DMS79 treated with DMSO at 0.1 percent for 48 hours (cell line): ENCODE data around the gene B4GALT6.

Source experiments
- DNase-seq: peaks from one replicate; lab custom pipeline; 2025; lab: John Stamatoyannopoulos, UW

The B4GALT6 gene

DNA sequence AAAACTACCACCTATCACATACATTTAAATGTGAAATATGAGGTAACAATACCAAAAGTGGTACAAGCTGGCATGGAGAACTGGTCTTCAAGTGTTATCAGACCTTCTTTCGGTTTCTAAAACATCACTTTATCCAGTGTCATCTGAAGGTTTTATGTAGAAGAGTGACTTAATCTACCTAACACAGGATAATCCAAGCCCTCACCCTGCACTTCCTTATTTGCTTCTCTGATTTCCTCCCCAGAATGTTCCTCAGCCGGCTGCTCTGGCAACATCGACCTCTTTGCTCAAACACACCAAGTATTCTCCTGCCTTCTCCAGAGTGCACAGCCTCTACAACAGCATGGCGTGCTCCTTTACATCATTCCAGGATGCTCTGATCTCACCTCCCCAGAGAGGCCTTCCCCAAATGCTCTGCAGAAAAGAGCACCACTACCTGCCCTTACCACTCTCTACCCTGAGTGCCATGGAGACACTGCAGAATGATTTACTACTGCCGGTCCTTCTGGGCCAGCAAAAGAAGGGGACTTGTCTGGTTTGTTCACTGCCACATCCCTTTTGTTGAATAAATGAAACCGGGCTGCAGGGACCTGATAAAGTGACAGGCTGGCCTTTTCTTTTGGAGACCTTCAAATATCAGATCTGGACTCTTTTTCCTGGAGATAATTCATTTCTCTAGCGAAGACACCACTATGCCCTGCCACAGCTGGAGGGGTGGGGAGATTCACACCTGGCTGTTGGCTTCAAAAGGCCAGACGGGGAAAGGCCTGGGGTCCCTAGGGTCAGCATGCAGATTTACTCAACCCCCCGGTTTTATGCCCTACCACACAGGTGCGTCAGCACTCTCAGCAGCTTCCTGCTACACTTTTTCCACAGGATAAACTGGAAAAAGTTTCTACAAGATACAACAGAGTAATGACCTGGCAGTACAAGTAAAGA, 50.7 kb downstream of the B4GALT6 start:
- no peak for DNase-seq

DNA sequence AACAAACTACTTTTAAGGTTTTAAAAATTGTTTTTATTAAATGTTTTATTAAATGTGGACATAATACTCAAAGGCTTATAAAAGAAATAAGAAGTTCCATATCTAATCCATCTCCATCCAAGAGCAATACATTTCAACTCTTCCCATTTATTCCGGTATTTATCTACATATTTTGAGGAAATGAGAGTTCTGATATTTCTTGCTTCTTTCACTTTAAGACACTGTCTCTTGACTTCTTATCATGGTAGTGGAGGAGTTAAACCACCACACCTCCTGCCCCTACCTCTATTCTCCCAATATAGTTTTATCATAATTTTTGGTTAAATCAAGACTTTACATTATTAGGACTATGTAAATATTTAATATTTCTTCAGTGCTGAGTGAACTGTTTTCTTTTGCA, 52.0 kb downstream of the B4GALT6 start:
- DNase-seq, result no peak

DNA sequence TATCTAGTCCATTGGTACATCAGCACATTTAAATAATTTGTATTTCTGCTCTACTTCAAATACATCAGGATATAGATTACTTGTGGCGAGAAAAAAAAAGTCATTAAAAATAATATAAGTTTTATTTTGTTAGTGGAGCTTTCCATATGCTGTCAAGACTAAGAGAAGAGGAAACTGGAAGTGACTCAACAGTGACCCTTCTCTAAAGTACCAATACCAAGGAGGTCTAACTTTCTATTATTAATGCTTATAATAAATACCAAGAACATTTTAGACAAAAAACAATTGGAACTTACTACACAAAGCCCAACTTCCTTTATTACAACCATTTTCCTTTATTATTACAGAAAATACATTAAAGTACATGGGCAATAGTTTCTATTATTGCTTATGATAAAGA, 52.9 kb downstream of the B4GALT6 start:
- DNase-seq, result no peak

DNA sequence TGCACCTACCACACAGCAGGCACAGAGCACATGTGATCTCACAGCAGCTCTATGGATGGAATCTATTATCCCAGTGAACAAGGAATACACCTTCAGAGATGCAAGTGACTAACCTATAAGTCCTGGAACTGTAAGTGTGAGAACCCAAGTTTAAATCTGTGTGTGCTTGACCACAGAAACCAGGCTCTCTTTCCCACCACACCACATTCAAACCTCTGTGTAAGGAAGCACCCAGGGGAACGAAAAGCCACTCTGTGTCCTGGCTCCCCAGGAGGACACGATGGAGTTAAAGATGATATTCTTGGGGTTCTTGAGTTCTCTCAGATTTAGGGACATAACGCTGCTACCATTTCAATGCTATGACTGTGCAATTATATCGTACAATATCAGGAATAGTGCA, 53.8 kb downstream of the B4GALT6 start:
- DNase-seq, result no peak

DNA sequence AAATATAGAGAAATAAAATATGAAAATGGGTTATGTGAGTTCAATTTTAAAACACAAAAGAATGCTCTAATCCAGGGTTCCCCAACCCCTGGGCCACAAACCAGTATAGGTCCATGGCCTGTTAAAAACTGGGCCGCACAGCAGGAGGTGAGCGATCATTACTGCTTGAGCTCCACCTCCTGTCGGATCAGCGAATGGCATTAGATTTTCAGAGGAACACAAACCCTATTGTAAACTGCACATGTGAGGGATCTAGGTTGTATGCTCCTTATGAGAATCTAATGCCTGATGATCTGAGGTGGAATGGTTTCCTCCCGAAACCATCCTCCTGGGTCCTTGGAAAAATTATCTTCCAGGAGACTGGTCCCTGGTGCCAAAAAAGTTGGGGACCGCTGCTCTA, 58.0 kb downstream of the B4GALT6 start:
- DNase-seq, result no peak

DNA sequence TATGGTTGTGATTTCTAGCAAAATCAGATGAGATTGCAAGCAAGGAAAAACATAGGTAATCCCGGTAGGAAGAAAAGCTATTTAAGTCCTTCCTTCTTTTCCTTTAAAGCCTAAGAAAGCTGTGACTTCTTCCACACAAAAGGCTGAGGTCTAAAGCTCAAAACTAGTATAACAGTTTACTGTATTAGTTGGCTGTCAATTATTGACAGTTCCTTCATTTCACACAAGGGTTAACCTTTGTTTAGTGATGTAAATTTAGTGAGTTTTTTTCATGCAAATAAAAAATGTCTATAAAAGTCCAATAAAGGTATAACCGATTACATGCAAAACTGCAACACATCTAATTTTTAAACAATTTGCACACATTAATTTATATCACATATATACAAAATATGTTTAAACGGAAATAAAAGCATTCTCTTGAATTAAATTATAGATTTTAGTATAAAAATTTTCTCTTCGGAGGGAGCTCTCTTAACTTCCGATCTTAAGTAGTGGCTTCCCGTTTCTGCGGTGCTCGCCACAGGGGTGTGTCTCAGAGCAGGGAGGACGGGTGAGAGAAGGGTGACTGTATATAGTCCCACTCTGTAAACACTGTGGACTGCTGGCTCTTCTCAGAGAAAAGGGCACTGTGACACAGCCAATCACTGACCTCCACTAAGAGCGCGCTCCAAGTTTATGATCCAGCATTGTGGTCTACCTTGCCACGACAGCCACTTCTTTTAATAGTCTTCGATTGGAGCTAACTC, 59.3 kb downstream of the B4GALT6 start:
- DNase-seq, result no peak

DNA sequence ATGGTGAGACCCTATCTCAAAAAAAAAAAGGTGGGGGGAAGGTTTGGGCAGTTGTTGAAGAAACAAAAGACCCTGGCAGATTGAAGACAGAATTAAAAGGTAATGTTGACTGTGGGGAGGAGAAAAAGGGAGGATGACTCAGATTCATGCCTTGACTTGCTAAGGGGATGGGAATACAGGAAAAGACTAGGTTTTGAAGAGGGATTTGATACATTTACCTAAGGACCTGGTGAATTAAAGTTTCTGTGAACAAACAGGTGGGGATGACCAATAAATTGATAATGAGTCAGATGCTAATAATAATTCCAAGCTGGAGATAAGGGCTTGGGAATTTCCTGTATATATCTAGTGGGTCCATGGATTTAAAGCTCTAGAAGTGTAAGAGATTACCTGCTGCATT, 65.1 kb downstream of the B4GALT6 start:
- no peak for DNase-seq

DNA sequence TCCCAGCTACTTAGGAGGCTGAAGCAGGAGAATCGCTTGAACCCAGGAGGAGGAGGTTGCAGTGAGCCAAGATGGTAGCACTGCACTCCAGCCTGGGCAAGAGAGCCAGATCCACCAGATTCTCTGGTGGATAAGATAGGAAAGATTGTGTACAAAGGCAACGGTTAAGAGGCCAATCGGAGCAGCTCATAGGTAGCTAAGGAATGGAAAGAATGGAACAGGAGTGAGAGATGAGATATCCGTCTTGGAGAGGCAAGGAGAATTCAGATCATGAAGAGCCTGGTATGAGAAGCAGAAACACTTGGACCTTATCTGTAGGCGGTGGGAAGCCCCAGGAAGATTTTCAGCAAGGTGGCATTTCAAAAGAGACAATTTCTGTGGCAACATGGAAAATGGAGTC, 65.6 kb downstream of the B4GALT6 start:
- DNase-seq, result no peak

DNA sequence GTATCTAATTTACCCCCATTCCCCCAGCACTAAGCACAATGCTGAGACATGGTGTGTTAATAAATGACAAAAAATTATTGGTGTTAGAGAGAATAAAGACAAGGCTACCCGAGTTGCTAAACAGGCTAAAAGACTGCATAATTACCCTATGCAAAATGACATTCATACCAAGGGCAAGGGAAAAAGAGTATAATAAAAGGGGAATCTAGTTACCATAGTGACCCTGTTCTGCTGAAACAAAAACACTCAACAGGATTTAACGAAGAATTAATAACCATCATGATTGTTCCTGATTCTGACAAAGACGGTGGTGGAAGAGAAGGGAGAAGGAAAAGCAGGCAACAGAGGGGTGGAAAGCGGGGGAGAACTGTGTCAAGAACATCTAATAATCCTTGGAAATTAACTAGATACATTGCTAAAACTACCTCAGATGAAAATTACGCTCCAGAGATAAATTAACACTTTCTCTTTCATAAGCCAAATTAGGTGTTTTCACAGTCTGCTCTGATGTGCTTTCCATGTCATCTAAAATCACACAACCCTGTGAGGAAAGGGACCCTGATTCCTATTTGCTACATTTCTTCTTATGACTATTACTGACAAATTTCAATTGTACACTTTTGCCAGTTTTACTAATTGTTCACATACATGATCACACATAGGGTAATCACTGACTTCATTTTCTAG, 67.2 kb downstream of the B4GALT6 start:
- DNase-seq, result no peak

DNA sequence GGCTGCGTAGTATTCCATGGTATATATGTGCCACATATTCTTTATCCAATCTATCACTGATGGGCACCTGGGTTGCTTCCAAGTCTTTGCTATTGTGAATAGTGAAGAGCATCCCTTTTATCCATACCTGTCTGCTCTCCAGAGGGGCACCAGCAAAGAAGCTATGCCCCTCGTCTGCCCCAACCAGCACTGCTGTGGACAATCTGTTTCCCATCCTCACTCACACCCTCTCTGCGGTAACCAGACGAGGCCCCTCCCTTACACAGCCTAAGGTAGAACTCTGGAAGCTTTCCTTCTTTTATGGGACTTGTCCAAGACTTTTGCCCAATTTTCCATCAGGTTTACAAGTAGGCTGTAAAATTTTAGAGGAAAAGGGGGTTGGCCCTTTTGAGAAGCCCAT, 67.8 kb downstream of the B4GALT6 start:
- DNase-seq, result no peak

DNA sequence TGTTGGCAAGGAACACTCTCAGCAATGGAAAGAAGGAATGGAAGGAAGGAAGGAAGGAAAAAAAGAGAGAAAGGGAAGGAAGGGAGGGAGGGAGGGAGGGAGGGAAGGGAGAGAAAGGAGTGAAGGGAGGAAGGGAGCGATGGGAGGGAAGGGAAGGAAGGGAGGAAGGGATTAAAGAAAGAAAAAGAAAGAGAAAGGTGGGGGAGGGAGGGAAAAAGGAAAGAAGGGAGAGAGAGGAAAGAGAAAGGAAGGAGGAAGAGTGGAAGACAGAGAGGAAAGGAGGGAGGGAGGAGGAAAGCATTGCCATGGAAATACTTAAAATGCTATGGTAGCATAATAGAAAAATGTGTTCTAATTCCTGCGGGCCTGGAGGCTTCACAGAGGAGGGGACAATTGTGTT, 70.3 kb downstream of the B4GALT6 start:
- DNase-seq, result no peak

DNA sequence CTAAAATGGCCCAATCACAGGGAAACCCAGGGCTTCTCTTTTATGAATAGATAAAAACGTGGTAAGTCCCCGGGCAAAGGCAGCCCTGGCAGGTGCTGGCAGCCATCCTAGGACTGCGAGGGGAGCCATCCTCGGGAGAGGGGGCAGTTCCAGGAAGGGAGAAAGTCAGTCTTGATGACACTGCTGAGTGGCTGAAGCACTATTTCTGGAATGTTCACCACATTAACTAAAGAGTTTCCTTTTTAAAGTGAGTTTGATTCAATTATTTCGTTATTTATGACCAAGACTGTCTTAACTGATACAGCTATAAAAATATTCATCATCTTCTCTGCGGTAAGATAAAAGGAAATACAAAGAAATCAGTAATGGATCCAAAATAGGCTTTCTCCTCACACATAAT, 72.3 kb downstream of the B4GALT6 start:
- DNase-seq, result no peak

DNA sequence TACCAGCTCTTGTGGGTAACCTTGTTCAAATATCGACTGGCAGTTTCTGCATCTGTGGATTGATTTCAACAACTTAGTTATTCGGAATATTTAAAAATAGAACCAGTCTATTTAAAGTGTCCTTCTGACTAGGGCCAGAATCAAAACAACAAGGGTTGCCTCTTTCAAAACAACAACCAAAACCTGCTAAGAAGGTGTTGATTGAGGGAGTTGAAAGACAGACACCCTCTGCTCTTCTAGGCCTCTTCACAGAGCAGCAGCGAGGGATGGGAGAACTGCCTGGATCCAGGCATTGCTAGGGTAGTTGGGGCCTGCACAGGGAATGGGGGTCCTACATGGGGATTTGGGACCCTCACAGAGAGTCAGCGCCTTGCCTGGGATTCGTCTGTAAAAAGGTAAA, 72.9 kb downstream of the B4GALT6 start:
- DNase-seq, result no peak

DNA sequence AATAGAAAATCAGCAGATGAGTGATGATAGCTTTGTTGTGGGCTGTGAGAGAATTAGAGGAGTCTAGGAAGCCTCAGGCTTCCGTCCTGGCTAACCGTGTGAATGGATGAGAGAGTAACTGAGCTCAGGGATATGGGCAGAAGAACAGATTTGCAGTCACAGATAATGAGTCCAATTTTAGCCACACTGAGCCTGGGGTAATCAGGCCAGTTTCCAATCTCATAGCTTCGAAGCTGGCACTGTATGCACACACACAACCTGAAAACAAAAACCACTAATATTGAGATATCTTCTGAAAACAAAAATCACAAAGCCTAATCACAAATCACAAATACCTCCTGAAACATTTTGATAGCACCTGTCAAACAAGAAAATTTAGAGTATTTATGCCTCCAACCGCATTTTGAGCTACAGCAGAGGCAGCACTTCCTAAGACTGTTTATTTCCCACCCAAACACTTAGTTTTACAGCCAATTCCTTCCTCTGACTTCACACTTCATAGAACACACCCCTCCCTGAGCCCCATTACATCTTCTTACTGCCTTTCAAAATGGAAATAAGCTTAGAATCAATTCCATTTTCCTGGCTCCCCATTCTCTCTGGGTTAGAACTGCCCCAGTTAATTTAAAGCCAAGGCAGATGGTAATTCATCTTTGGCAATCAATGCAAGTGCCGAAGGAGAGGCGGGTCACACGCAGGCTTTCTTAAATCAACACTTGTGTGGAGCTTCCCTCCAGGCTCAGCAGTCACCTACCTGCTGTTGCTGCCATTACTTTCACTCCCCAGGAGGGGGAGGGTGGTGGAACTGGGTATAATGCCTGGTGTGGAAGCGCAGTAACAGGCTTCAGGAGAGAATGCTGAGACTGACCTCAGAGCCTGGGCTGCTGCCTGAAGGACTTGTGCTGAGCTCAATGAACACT, 73.8 kb downstream of the B4GALT6 start:
- no peak for DNase-seq

DNA sequence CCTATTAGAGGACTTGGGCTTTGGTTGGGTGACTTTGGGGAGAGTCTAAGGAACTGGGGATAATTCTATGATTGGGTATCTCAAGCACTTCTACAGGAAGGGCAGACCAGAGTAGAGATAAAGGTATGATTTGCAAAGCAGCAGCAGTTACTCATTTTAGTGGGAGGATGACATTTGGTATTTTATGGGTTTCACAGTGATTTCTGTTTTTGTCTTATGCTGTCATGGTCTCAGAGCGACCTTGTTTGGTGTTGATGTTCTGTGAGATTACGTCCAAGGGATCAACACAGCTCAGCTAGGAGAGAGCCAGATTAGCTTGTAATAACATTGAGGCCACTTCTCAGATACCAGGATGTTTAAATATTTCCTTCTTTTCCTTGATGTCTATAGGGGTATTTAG, 74.5 kb downstream of the B4GALT6 start:
- no peak for DNase-seq

DNA sequence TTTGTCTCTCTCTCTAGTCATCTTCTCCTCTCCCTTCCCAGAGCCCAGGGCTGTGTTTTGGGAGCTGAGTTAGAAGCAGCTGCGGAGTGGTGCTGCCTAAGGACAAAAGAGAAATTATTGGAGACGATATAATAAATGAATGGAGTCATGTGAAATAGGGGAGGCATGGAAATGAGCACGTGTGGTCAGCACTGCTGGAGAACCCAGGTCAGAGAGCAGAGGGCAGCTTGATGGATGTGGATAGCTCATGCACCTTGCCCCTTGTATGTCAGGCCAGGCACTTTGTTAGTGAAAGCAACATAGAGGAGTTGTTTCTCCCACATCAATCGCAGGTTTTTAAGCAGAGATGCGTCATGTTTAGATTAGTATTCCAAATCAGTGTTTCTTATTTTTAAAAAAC, 77.0 kb downstream of the B4GALT6 start:
- no peak for DNase-seq

DNA sequence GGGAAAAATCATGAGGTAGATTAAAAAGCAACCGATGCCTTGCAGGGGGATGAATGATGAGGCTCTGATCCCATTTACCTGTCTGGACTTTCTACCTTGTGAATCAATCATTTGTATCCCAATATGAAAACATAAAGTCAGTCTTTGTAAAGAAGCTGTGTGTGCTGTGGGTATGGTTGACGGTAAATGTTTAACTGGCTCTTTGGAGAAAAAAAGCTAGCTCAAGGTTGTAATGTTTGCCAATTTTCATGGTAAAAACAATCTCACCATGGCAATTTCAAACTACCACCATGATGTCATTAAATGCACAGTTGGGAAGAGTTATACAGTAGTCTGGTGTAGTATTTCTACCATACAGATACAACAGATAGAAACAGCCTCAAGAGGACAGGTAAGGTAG, 78.1 kb downstream of the B4GALT6 start:
- DNase-seq, result no peak

DNA sequence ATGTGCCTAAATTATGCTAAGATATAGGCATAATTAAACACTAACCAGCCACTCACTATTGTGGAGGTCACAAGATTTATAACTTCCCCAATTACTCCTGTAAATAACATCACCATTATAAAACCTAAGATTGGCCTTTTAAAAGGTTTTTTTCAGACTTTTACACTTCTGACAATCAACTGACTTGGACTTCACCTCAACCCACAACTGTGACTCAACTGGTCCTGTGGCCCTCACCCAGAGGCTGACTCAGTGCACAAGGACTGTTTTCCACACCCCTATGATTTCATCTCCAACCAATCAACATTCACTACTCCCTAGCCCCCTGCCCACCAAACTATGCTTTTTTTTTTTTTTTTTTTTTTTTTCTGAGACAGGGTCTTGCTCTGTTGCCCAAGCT, 81.1 kb downstream of the B4GALT6 start:
- no peak for DNase-seq

DNA sequence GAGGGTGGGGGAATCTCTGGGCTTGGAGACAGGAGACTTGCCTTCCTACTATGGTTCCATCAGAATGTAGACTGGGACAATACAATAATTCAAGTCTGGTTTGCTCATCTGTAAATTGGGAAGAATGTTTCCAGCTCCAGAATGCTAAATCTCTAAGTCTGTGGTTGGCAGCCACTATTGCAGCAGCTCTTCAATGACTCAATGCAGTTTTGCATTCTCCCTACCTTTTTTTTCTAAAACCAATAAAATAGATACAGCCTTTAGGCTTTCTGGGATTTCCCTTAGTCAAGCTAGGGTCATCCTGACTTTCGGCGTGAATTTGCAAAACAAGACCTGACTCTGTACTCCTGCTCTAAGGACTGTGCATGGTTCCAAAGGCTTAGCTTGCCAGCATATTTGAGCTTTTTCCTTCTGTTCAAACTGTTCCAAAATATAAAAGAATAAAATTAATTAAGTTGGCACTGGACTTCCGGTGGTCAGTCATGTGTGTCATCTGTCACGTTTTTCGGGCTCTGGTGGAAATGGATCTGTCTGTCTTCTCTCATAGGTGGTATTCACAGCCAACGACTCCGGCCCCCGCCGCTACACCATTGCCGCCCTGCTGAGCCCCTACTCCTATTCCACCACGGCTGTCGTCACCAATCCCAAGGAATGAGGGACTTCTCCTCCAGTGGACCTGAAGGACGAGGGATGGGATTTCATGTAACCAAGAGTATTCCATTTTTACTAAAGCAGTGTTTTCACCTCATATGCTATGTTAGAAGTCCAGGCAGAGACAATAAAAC, 86.2 kb downstream of the B4GALT6 start:
- DNase-seq, result no peak

DNA sequence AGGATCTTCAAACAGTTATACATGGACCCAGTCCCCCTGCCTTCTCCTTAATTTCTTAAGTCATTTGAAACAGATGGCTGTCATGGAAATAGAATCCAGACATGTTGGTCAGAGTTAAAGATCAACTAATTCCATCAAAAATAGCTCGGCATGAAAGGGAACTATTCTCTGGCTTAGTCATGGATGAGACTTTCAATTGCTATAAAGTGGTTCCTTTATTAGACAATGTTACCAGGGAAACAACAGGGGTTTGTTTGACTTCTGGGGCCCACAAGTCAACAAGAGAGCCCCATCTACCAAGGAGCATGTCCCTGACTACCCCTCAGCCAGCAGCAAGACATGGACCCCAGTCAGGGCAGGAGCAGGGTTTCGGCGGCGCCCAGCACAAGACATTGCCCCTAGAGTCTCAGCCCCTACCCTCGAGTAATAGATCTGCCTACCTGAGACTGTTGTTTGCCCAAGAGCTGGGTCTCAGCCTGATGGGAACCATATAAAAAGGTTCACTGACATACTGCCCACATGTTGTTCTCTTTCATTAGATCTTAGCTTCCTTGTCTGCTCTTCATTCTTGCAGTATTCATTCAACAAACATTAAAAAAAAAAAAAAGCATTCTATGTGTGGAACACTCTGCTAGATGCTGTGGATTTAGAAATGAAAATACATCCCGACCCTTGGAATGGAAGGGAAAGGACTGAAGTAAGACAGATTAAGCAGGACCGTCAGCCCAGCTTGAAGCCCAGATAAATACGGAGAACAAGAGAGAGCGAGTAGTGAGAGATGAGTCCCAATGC, 88.1 kb downstream of the B4GALT6 start:
- DNase-seq, result no peak
